ENCODE data around the gene DLGAP1.

GRCh38 chr18:4246374-4246773 lies 208.7 kb downstream of the DLGAP1 start:
- TF ChIP-seq, protein P1, sequence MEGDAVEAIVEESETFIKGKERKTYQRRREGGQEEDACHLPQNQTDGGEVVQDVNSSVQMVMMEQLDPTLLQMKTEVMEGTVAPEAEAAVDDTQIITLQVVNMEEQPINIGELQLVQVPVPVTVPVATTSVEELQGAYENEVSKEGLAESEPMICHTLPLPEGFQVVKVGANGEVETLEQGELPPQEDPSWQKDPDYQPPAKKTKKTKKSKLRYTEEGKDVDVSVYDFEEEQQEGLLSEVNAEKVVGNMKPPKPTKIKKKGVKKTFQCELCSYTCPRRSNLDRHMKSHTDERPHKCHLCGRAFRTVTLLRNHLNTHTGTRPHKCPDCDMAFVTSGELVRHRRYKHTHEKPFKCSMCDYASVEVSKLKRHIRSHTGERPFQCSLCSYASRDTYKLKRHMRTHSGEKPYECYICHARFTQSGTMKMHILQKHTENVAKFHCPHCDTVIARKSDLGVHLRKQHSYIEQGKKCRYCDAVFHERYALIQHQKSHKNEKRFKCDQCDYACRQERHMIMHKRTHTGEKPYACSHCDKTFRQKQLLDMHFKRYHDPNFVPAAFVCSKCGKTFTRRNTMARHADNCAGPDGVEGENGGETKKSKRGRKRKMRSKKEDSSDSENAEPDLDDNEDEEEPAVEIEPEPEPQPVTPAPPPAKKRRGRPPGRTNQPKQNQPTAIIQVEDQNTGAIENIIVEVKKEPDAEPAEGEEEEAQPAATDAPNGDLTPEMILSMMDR (IDR thresholded peaks at IDR 0.05): no peak
- no peak for TF ChIP-seq POLR2A (IDR thresholded peaks at IDR 0.05)
